Stimulated activated naive CD8-positive, alpha-beta T cell treated with anti-CD3 and anti-CD28 coated beads, Interleukin-15, Interleukin-2, amounts not matched to agents 100 ng/mL and 50 ng/mL, for 24 hours (primary cell): ENCODE data around the gene NRDC.

Experiments
- H3K27ac Mint-ChIP-seq: one replicate; pipeline ENCODE4 v1.8.0; 2021; ENCODE audit warnings: mild to moderate bottlenecking, mixed read lengths
- H3K27me3 Mint-ChIP-seq: one replicate; pipeline ENCODE4 v1.8.0; 2021; ENCODE audit warnings: mixed read lengths
- H3K36me3 Mint-ChIP-seq: one replicate; pipeline ENCODE4 v1.8.0; 2021; ENCODE audit warnings: low read depth, mixed read lengths
- H3K4me1 Mint-ChIP-seq: one replicate; pipeline ENCODE4 v1.8.0; 2021; ENCODE audit warnings: low read depth, mixed read lengths
- H3K4me3 Mint-ChIP-seq: one replicate; pipeline ENCODE4 v1.8.0; 2021; ENCODE audit warnings: mild to moderate bottlenecking, mixed read lengths
- H3K9me3 Mint-ChIP-seq: one replicate; pipeline ENCODE4 v1.8.0; 2021; ENCODE audit warnings: mixed read lengths

The NRDC gene

DNA sequence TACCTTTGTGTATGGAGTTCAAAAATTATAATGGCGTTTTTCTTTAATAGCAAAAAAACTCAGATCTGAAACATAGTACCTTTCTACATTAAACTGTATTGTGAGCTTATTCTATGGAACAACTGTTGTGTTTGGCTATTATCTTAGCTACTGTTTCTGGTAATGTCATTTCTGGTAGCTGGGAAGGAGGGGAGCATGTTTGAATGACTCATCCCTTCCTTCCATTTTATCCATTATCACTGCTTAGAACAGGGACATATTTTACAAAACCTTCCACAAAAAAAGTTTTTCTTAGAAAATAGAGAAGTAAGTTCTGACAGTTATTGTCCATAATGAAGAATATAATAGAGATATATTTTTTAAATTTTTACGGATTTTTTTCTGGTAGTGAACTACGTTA is 128.3 kb downstream of the NRDC start:
- peaks cover 49% of the 10 kb centered on the region for H3K36me3 Mint-ChIP-seq
- no peak overlapping the region for H3K4me3 Mint-ChIP-seq
- no peaks in the 10 kb centered on the region for H3K27me3 Mint-ChIP-seq
- no peaks in the 10 kb centered on the region for H3K4me1 Mint-ChIP-seq
- H3K9me3 Mint-ChIP-seq, result peaks cover 4% of the 10 kb centered on the region
- no peak overlapping the region for H3K27ac Mint-ChIP-seq

DNA sequence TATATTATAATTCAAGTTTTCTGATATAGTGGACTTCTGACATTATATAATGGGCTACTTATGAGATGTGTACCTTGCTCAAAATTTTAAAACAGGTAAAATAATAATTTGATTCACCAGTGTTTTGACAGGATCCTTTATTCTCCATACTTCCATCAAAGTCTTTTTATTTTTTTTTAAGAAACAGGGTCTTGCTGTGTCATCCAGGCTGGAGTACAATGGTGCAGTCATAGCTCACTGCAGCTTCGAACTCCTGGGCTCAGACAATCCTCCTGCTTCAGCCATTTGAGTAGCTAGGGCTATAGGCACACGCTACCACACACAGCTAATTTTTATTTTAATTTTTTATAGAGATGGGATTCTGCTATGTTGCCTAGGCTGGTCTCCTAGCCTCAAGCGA is 129.4 kb downstream of the NRDC start:
- Mint-ChIP-seq H3K27me3 (no peaks in the 10 kb centered on the region), H3K36me3 (peaks cover 44% of the 10 kb centered on the region), H3K4me3 (no peak overlapping the region), H3K9me3 (peaks cover 4% of the 10 kb centered on the region), H3K27ac (no peak overlapping the region), H3K4me1 (peaks cover 4% of the 10 kb centered on the region)

DNA sequence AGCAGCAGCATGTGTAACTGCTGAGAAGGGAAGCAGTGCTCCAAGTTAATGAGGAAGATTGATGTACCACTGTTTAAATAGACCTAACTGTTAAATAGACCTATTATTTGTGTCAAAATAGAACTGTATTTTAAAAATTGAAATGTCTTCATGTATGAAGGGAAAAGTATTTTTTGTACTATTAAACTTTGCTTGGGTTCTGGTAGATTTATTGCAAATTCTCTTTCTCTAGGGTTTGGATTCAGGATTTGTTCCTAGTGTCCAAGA is 133.3 kb downstream of the NRDC start:
- H3K36me3 Mint-ChIP-seq, result peaks cover 27% of the 10 kb centered on the region
- no peaks in the 10 kb centered on the region for H3K27me3 Mint-ChIP-seq
- H3K27ac Mint-ChIP-seq, result no peak overlapping the region
- peaks cover 9% of the 10 kb centered on the region for H3K4me1 Mint-ChIP-seq
- H3K9me3 Mint-ChIP-seq, result no peaks in the 10 kb centered on the region
- no peak overlapping the region for H3K4me3 Mint-ChIP-seq

DNA sequence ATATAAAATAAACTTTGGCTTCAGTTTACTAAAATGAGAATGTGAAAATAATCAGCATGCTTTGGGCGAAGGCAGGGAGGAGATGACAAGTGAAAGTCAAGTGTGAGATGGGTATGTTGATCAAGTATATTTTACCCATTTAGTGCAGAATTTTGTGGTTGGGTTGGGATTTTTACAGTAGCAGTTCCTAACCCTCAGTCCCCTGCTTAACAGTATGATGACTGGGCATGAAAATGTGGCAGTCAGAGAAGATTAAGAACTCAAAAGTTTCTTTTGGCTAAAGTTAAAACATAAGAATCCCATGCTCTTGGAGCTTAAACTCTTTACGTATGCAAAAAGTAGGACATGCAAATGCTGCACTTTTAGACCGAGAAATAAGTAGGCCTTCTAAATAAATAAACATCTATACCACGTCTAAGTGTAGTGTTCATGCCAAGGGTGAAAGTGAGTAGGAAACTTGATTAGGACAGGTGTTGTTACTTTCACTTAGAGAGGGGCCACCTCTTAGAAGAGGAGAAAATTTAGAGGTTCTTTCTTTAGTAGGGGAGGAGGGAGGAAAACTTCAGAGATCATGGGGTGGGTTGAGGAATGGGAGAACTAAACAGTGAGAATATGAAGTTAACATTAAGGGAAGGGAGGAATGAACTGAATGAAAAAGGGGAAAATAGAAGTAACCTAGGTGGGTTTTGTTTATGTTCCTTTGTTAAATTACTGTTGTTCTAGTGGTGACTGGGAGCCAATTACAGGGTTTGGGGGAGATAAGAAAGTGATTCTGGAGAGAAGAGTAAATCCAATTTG is 133.8 kb downstream of the NRDC start:
- H3K27ac Mint-ChIP-seq, result no peak overlapping the region
- peaks cover 14% of the 10 kb centered on the region for H3K4me1 Mint-ChIP-seq
- H3K27me3 Mint-ChIP-seq, result no peaks in the 10 kb centered on the region
- H3K9me3 Mint-ChIP-seq, result no peaks in the 10 kb centered on the region
- H3K36me3 Mint-ChIP-seq, result peaks cover 23% of the 10 kb centered on the region
- H3K4me3 Mint-ChIP-seq, result no peak overlapping the region

DNA sequence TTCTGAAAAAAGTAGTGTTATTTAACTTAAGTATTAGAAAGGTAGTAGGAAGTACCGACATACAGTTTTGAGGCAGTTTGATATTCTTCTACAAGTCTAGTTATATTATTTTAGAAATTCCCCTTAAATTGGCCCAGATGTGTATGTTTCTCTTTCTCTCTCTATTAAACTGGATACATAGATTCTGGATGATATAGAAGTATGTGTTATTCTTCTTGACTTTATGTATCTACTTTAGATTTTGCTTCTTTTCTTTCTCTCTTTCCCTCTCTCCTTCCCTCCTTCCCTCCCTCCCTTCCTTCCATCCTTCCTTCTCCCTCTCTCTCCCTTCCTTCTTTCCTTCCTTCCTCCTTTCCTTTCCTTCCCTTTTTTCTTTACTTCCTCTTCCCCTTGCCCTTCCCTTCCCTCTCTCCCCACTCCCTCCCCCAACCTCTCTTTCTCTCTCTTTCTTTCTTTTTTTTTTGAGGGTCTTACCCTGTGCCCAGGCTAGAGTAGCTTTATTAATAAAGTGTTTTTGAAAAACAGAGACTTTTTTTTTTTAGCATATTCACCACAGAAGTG is 137.3 kb downstream of the NRDC start:
- H3K36me3 Mint-ChIP-seq, result peaks cover 5% of the 10 kb centered on the region
- no peak overlapping the region for H3K27ac Mint-ChIP-seq
- H3K27me3 Mint-ChIP-seq, result no peaks in the 10 kb centered on the region
- no peaks in the 10 kb centered on the region for H3K9me3 Mint-ChIP-seq
- H3K4me3 Mint-ChIP-seq, result no peak overlapping the region
- H3K4me1 Mint-ChIP-seq, result peaks cover 26% of the 10 kb centered on the region

DNA sequence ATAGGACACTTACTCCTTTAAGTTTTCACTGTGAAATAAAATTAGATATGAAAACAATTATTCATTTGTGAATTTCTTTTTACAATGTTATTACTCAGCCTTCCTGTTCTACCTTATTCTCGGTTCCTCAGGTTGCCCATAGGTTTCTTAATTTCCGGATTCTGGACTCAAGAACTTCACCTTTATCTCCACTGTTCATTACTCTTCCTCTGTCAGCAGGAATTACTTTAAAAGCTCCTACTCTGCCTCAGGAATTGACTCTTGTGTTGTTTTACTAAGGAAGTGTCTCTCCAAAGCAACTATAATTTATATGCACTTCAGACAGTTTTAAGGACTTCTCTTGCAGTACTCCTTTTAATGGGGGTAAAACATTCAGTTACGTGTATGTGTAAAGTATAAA is 137.9 kb downstream of the NRDC start:
- peaks cover 32% of the 10 kb centered on the region for H3K4me1 Mint-ChIP-seq
- peaks cover 4% of the 10 kb centered on the region for H3K36me3 Mint-ChIP-seq
- H3K9me3 Mint-ChIP-seq, result no peaks in the 10 kb centered on the region
- H3K4me3 Mint-ChIP-seq, result no peak overlapping the region
- H3K27me3 Mint-ChIP-seq, result no peaks in the 10 kb centered on the region
- no peak overlapping the region for H3K27ac Mint-ChIP-seq
